Kidney capillary endothelial cell (primary cell): ENCODE data around the gene CDA.
"Not testable (repeated sequence)": the region's sequence is repeated elsewhere in the genome, so short reads cannot be mapped to it uniquely, and the experiment has no call there.

Source experiments
- DNase-seq: peaks from one replicate; pipeline ENCODE4 v3.0.0-alpha.2; 2018; ENCODE audit warnings: low spot score

The CDA gene

GRCh38 chr1:20586953-20587660, 1.8 kb upstream of the CDA start:
- DNase-seq = no peak

DNA sequence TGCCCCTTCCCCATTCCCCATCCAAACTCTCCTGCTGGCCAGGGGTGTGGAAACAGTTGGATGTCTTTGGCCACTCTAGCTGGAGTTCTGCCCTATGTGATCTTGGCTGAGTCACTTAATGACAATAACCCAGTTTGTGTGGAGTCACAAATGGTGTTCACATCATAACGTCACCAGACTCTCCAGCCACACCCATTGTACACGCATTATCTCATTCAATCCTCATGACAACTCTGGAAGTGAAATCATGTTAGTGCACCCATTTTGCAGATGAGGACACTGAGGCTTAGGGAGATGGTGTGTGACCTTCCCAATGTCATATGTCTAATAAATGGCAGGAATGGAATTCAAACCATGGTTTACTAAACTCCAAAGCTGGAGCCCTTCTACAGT, 1.2 kb upstream of the CDA start:
- no peak for DNase-seq

- DNase-seq = peak; percentile 14
Measured at GRCh38 chr1:20589331-20590278, 708 bp downstream of the CDA start.

DNA sequence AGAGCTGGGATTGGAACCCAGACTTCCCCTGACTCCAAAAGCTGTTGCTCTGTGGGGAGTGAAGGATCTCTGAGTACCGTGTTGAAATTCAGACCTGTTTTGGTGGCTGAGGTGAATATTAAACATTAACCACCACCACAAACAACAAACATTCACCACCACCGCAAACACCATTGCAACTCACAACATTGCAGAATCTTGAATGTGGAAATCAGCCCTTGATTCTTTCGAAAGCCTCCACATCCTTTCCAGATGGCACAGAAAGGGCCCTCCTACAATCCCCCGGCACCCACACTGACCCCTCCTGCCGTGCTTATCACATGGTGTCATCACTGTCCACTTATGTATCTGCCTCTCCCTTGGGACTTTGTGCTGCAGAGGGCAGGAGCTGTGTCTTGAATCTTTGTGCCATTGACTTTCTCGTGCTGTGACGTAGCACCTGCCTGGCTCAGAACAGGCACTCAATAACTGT, 1.4 kb downstream of the CDA start:
- no peak for DNase-seq

- DNase-seq = no peak
Measured at GRCh38 chr1:20593756-20594155, 4.9 kb downstream of the CDA start.

GRCh38 chr1:20594746-20595145, 5.8 kb downstream of the CDA start:
- no peak for DNase-seq

DNA sequence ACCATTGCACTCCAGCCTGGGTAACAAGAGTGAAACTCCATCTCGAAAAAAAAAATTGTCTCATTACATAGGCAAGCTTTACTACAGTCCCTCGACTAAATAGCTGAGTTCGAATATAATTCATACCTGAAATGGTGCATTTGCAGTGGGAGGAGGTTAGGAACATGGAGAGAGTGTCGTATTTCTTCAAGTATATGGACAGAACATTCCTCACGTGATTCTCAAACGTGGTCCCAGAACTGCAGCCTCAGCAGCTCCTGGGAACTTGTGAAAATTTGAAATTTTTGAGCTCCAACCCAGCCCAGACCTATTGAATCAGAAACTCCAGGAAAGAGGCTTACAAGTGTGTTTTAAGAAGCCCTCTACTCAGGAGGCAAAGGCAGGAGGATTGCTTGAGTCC, 7.2 kb downstream of the CDA start:
- no peak for DNase-seq

DNA sequence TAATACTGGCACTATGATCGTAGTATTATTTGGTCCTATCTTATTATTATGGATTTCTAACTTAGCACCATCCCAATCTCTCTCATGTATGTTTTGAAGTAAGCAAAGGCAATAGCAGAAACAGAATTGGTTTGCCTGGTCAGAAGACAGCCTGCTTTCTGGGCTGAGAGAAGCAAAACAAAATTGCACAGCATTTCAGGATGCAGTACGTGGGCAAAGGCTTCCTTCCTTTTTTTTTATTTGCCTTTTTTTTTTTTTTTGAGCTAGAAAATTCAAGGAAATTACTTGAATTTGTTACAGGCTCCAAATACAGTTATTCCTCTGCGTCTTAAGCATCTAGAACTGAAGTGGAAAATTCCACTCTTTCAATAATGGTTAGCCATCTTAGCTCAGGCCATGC, 8.8 kb downstream of the CDA start:
- no peak for DNase-seq

GRCh38 chr1:20600156-20600555, 11.3 kb downstream of the CDA start:
- DNase-seq = no peak

DNA sequence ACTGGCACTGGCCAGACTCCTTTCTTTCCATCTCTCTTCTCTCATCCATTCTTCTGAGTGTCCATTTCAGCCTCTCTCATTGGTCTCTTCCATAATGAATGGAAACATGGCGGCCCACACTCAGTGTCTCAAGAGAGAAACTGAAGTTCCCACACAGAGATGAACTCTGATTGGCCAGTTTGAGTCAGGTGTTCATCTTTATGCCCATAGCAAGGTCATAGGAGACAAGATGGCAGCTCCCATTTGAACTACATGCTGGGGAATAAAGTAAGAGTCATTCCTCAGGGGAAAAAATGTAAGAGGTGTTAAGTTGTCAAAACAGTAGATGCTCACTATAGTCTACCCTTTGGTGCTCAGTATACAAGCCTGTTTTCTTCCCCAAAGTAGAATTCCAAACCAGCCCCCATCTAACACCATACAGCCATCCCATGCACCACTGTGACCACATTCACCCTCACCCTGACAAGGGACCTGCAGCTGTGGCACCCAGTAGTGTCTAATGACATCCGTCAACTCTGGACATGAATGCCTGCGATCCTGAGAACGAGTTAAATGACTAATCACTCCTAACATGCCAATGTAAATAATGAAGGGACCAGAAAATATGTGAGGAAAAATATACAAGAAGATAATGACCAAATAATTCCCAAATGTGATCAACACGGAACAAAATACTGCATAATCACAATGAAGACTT, 12.4 kb downstream of the CDA start:
- DNase-seq = no peak

DNA sequence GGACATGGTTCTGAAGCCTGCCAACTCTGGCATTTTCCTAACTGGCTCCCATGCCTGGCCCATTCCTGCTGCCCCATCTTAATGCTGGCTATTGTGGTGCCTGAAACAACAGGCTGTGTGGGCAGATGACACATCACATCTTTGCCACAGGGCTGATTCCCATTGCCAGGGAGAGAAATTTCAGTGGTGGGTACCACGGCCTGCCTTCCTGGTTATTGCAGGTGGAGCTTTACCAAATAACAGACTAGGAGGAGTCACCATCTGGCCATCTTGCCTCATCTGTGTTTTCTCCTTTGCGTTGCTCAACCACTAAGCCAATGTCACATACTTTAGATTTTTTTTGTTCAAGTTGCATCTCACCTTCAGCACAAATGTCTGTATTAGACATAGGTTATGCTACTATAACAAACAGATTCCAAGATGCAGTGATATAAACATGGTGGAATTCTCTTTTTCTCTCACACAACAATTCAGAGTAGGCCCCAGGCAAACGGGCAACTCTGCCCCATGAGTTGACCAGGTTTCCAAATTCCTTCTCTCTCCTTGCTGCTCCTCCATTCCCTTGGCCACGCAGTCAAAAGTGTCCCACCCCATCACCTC, 14.1 kb downstream of the CDA start:
- no peak for DNase-seq

DNA sequence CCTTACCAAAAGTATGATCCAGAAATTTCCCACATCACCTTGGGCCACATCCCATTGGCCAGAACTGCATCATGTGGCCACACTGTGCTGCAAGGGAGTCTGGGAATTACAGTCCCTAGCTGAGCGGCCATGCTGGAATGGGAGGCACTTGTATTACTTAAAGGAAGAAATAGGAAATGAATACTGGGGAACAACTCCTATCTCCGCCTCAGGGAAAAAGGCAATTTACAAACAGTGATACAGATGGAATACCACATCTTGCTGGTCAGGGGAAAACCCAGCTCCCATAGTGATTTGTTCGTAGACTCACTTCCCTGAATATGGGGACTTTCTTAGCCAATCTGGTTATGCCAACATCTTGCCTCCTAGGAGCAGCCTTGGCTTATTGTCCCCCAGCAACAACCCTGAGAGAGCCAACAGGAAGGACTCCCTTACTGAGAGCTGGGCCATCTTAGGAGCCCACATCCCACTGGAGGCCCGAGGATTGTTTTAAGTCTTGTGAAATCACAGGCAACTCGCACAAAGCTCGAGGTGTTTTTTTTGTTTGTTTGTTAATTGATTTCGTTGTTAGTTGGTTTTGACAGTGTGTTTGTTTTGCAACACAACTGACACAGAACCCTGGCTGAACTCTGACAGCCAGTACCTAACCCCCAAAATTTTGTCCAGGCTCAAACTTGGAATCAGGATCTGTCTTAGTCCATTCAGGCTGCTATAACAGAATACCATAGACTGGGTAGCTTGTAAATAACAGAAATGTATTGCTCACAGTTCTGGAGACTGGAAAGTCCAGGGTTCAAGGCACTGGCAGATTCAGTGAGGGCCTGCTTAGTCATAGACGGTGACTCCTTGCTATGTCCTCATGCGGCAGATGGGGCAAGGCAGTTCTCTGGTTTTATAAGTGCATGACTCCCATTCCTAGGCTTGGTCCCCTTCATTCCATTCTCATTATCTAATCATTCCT, 14.9 kb downstream of the CDA start:
- DNase-seq = no peak

DNA sequence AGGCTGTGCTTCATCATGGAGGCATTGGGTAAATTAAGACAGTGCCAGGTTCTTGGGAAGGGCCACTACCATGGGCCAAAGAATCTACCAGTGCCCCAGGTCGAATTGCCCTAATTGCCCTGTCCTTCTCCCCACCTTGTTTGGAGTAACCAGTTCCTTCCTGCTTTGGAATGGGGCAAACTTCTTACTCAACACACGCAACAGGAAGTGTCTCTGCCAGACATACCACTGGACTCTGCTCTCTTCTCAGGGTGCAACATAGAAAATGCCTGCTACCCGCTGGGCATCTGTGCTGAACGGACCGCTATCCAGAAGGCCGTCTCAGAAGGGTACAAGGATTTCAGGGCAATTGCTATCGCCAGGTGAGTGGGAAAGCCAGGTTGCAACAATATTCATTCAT, 15.8 kb downstream of the CDA start:
- no peak for DNase-seq

- not testable (repeated sequence) for DNase-seq
Measured at GRCh38 chr1:20606801-20607570, 18.1 kb downstream of the CDA start.

DNA sequence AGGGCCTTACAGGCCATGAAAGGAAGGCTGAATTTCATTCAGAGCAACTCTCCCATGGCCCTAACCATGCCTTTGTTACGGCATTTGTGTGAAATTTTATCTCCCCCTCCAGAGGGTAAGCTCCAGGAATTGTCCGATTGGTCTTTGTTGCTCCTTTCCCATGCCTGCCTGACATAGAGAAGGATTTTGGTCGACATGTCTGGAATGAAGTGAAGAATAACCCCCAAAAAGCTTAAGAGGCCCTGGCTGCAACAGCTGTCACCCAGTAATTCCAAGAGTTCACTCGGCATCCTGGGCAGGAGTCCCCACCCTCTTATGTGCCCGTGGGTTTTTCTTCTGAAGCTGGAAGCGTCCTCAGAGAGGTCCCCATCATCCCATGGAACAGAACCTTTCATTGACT, 20.6 kb downstream of the CDA start:
- DNase-seq = no peak

DNA sequence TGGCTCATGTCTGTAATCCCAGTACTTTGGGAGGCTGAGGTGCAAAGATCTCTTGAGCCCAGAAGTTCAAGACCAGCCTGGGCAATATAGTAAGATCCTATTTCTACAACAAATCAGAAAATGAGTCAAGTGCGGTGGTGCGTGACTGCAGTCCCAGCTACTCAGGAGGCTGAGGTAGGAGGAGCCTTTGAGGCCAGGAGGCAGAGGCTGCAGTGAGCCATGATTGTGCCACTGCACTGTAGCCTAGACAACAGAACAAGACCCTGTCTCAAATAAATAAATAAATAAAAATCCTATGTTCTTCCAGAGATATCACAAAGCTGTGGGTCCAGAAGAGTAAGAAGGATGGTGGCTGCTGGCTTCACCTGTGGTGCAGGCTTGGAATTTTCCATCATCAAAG, 22.1 kb downstream of the CDA start:
- no peak for DNase-seq

DNA sequence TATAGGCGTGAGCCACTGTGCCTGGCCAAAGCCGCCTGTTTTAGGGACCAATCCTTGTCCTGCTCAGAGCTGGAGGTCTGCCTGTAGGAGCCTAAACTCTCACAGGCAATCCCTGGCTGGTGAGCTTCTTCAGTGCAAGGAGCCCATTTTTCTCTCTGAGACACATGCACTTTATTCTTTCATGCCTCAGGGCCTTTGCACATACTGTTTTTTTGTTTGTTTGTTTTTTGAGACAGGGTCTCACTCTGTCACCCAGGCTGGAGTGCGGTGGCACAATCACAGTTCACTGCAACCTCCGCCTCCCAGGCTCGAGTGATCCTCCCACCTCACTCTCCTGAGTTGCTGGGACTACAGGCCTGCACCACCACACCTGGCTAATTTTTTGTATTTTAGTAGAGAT, 22.8 kb downstream of the CDA start:
- no peak for DNase-seq

GRCh38 chr1:20612221-20612746, 23.4 kb downstream of the CDA start:
- DNase-seq = no peak

- no peak for DNase-seq
Measured at GRCh38 chr1:20614131-20614579, 25.3 kb downstream of the CDA start.
